Nucleus accumbens (tissue), 56 donors: ENCODE results near the gene TK2.
"Not testable (repeated sequence)": the region's sequence is repeated elsewhere in the genome, so short reads cannot be mapped to it uniquely, and the experiment has no call there.

Source experiments
- DNase-seq, 56 donors: peaks; one replicate each; lab custom pipeline; 2025; lab: John Stamatoyannopoulos, UW

TK2 gene

DNA sequence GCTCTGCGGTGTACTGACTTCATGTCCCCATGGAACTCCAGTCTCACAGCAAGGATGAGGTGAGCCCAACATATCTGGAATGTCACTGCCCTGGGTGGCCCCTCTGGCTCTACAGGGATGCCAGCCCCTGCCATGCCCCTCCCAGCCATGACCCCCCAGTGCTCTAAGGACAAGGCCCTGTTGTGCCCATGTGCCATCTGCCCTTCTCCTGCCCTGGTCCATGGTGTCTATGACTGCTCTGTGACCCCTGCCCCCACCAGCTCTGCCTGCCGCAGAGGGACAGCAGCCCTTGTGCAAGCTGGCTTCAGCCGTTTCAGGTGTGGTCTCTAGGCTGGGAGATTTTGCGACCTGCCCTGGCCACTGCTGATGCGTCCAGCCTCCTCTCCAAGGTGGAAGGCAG is 40.3 kb downstream of the TK2 start:
- no peak for DNase-seq

DNA sequence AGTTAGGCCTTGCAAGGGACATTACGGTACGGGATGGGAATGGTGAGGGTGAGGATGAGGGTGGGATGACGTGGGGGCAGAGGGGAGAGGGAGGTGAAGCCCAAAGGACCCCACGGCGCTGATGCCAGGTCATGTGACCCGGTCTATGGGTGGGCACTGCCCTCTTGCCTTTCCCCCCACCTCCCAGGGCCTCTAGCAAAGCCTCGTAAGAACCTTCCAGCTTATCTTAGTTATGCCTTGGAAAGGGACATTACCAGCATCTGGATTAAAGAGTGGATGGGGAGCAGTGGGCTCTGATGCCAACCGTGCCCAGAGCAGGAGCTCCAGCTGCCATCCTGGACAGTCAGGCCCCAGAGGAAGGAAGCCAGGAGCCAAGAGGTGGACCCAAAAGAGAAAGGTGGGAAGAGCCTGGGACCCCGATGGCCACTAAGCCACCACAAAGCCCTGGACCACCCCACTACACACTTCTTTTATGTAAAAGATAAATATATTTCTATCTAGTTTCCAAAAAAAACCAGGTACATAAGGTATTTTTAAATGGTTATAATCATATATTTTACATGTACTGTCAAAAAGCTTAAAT is 40.9 kb downstream of the TK2 start:
- DNase-seq: no peak

DNA sequence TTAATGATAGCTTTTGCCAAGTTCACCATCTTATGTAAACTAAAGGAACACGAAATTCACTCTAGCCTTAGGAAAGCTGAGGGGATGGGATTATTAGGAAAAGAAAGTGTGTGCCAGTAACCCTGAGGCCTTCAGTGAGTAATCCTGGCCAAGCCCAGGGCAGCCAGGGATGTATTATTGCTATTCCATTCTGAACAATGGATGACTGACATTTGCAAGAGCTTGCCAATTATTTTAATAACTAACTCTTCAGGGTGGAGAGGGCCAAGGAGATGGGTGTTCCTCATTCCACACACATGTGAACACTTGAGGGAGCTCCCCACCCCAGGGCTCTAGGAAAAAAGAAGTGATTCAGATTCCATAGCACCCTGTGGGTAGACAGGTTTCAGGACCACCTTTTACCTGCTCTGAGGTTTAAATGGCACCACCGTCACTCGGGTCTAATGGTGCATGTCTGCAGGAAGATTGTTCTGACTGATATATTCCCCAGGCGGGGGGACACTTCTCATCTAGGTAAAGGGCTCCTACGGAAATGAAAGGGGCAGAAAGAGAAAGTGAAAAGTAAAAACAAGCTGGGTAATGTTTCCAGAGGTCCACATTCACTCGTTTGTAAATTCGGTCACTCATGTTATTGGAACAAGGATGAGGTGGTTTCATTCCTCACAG is 41.5 kb downstream of the TK2 start:
- no peak for DNase-seq

DNA sequence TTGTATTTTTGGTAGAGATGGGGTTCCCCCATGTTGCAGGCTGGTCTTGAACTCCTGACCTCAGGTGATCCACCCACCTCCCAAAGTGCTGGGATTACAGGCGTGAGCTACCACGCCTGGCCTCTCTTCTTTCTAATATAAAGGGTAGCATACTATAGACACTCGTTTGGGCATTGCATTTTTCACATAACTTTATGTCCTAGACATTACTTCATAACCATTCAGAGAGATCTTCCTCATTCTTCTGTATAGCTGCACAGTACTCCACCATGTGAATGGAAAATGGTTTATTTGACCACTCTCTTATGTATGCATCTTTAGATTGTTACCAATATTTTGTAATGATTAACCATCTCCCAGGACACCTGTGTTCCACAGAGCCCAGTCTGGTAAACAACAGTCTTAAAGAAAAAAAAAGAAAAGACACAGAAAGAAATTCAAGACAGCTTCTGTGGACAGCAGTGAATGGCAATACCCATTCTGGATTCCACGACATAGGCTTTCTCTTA is 42.1 kb downstream of the TK2 start:
- no peak for DNase-seq

DNA sequence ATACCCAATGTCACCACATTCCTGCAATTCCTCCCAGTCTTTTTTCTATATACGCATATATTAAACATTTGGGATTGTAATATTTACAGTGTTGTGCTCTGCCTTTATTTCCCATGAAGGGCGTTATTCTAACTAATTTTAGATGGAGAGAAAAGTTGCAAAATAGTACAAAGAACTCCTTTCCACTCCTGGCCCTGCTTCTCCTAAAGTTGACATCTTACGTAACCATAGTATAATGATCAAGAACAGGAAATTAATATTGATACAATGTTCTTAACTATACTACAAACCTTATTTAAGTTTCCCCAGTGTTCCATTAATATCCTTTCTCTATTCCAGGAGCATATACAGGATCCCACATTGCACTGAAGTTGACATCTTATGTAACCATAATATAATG is 46.3 kb downstream of the TK2 start:
- no peak for DNase-seq

DNA sequence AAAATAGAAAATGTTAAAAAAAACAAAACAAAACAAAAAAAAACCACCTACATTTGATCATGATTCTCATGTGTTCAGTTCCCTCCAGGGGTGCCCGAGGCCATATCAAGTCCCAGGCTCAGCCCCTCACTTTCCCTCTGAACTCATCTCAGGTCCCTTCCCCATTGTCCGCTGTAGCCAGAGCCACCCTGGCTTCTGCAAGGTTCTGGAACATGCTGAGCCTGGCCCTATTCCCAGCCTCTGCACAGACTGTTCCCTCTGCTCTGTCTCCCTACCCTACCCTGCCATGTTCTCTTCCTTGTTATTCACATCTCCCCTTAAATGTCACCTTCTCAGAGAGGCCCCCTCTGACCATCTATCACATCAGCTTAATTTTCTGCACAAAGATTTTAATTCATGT is 46.9 kb downstream of the TK2 start:
- DNase-seq: peak in 33 of 56 donors; percentile 9 to 62 (median 28)

DNA sequence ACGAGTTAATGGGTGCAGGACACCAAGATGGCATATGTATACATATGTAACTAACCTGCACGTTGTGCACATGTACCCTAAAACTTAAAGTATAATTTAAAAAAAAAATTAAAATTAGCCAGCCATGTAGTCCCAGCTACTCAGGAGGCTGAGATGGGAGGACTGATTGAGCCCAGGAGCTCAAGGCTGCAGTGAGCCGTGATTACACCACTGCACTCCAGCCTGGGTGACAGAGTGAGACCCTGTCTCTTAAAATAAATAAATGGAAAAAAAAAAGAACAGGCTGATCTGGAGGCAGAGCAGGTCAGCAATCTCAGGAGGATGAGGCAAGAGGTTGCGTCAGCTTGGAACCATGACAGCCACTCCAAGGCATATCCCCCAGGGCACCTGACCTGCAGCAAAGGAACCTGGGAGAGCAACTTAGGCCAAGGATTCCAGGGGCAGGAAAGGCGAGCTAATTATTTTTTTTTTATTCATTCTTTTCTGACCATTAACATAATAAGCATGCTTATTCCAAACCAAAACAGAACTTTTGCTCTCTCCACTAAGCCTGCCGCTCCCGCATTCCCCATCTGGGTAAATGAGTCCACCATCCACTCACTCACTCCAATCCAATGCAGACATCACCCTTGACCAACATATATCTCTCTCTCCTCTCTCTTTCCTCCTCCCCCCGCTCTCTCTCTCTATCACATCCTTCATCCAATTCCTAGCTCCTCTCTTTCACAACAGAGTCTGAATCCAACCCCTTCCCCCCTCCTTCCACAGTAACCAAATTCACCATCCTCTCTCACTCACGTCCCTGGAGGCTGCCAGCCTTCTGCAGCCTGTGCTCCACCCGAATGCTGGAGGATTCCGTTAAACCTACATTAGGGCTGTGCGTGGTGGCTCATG is 47.7 kb downstream of the TK2 start:
- no peak for DNase-seq

DNA sequence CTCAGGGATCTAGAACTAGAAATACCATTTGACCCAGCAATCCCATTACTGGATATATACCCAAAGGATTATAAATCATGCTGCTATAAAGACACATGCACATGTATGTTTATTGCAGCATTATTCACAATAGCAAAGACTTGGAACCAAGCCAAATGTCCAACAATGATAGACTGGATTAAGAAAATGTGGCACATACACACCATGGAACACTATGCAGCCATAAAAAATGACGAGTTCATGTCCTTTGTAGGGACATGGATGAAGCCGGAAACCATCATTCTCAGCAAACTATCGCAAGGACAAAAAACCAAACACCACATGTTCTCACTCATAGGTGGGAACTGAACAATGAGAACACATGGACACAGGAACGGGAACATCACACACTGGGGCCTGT is 48.4 kb downstream of the TK2 start:
- not testable (repeated sequence) for DNase-seq

DNA sequence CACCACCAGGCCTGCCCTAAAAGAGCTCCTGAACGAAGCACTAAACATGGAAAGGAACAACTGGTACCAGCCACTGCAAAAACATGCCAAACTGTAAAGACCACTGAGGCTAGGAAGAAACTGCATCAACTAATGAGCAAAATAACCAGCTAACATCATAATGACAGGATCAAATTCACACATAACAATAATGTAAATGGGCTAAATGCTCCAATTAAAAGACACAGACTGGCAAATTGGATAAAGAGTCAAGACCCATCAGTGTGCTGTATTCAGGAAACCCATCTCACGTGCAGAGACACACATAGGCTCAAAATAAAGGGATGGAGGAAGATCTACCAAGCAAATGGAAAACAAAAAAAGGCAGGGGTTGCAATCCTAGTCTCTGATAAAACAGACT is 52.0 kb downstream of the TK2 start:
- DNase-seq: not testable (repeated sequence)

DNA sequence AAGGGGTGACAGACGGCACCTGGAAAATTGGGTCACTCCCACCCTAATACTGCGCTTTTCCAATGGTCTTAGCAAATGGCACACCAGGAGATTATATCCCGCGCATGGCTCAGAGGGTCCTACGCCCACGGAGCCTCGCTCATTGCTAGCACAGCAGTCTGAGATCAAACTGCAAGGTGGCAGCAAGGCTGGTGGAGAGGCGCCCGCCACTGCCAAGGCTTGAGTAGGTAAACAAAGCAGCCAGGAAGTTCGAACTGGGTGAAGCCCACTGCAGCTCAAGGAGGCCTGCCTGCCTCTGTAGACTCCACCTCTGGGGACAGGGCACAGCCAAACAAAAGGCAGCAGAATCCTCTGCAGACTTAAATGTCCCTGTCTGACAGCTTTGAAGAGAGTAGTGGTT is 53.7 kb downstream of the TK2 start:
- not testable (repeated sequence) for DNase-seq

DNA sequence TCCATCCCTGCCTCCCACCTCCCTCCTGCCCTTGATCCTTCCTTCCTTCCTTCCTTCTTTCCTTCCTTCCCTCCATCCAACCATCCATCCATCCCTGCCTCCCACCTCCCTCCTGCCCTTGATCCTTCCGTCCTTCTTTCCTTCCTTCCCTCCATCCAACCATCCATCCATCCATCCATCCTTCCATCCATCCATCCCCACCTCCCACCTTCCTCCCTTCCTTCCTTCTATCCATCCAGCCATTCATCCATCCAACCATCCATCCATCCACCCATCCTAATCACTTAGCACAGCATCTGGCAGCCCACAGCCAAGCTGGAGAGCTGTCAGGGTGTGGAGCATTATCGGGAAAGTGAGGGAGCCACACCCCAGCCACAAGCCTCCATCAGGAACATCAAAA is 54.5 kb downstream of the TK2 start:
- no peak for DNase-seq

DNA sequence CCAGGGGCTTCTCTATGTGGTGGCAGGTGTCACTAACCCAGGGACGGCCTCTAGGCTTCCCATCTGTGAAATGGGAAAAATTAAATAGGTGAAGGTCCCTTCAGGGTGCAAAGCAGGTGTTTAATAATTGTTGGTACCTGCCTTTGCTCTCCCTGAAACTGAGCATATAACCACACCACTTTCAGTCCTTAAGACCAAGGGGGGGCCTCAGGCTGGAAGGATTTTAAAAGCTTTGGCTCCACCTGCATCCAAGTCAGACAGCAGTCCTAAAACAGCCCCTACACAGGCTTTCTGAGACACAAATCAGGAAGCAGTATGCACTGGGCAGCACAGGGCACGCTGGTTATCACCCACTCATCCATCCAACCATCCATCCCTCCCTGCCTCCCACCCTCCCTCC is 55.0 kb downstream of the TK2 start:
- no peak for DNase-seq

DNA sequence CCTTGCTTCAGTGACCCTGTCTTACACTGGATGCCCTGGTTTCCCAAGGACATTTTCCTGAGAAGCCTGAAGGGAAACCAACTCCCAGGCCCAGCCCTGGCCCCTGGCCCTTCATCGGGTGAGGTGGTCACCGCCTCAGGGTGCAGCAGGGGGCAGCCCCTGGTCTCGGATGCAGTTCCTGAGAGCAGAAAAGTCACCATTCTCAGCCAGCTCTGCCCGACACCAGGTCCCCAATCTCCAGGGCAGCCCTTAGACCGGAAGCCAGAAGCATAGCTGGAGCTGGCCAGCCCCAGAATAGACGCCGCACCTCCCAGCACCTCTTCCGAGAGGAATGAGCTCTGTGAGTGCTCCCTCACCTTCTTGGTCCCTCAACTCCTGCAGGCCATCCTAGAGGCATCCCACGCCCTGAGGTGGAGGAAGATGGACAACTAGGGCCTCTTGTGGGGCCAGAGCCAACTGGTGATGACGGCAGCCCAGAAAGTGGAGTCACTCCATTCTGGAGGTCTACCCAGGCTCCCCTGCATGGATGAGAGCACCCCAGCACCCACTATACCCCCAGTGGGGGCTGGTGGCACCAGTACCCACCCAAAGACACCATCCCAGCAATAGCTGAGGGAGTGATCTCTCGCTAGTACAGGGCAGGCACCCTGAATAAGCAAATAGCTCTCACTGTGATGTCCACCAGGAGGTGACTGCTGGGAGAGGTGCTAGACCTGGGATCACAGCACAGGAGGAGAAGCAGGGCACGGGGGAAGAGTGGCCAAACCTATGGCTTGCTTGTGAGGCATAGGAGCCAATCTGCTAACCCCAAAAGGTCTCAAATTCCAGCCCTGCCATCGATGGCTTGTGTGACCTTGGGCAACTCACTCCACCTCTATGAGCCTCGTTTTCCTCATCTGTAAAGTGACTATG is 56.2 kb downstream of the TK2 start:
- DNase-seq: no peak

DNA sequence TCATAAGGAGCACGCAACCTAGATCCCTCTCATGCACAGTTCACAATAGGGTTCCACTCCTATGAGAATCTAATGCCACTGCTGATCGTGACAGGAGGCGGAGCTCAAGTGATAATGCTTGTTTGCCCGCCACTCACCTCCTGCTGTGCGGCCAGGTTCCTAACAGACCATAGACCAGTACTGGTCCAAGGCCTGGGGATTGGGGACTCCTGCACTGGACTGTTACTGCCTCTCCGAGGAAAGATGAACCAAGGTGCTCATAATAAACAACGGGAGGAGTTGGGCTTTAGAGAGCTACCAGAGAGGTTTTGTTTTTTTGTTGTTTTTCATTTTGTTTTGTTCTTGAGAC is 58.2 kb downstream of the TK2 start:
- no peak for DNase-seq

DNA sequence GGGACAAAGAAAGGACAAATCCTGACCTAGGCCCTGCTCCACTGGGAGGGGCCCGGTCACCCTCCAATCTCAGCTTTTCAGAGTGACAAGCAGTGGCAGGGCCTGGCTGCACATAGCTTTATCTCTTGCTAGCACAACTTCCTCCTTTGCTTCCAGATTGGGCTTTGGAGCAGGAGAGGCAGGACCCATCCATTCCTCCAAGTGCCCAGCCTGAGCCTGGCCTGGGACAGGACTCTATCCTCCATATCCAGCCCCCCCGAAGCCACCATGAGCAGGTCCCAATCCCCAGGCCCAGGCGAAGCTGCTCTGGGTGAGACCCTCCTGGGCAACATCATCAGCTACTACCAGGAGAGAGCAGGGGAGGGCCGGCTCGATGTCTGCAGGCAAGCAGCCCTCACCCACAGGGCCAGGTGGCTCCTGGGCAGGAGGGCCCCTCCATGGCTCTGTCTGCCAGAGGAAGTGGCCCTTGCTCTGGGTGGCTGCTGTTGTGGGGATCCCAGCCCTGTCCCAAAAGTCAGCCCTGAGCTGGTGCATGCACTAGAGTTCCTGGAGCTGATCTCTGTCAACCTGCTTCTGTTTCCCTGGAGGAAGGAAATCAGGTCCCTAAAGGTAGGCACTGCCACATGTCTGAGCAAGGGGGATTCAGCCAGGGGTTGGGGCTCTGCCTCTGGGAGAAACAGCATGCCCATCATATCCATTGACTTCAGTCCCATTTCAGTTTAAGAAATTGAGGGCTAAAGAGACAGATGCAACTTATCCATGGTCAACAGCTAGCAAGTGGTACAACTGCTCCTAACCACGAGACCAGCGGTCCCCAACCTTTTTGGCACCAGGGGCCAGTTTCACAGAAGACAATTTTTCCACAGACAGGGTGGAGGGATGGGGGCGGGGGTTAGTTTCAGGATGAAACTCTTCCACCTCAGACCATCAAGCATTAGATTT is 58.9 kb downstream of the TK2 start:
- DNase-seq: no peak

DNA sequence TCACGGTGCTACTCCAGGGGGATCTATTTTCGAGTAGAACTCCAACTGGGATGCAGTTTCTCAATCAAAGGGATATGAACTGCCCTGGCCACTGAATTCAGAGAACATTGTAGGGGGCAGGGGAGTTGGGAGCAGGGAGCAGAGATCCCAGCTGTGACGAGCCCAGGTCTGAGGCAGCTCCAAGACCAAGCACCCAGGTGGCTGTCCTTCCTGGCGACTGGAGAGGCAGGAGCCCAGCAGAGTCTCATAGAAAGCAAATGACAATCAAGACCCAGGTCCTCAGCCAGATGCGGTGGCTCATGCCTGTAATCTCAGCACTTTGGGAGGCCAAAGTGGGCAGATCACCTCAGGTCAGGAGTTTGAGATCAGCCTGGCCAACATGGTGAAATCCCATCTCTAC is 60.1 kb downstream of the TK2 start:
- DNase-seq: no peak

DNA sequence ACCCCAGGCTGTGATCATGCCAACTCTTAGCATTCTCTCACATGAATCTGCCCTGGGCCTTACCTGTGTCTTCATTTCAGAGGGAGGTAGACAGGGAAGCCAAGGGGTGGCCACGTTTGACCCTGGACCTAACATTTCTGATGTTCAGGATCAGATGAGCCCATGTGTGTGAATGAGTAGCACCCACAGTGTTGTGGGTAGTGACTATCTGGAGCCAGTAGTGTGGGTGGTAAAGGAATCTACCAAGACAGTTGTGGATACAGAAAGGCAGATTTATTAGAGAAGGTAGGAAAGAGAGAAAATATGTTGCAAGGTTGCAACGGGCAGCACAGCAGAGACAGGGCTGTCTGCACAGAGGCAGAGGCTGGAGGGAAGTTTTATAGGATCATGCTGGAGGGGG is 60.5 kb downstream of the TK2 start:
- no peak for DNase-seq

DNA sequence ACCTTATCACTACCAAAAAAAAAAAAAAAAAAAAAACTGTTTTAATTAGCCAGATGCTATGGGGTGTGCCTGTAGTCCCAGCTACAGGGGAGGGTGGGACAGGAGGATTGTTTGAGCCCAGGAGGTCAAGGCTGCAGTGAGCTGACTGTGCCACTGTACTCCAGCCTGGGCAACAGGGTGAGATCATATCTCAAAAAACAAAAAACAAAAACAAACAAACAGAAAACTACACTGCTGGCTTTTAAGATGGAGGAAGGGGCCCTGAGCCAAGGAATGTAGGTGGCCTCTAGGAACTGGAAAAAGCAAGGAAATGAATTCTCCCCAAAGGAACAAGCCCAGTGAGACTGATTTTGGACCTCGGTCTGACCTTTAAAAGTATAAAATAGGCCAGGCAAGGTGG is 61.4 kb downstream of the TK2 start:
- DNase-seq: no peak

DNA sequence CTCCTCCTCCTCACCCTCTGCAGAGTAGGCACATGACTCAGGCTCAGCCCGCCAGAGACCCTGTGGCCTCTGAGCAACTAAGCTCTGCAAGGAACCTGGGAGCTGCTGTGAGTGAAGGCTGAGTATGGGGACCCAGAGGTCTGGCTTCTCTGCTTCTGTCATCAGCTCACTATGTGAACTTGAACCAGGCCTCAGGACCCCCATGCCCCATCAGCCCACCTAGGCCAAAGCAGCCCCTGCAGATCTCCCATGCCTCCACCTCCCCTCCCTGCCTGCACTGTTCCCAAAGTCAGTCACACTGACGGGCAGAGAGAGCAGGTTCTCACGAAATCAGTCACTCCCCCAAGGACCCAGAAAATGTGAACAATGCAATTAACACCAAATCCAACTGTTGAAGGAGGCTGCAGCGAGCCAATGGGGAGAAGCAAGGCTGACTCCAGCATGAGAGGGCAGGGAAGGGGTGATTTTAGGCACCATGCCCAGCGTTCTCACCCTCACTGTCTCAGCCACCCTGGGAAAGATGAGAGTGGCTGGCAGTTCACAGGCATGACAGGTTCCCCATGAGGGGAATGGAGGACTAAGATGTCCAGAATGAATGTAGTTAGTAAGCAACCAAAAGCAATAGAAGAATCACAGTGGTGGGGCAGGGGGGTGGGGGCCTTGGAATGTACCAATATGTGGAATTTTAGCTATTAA is 62.2 kb downstream of the TK2 start:
- no peak for DNase-seq
